K562 (cell line): Measurements from ENCODE around the gene FZD1. TPM values are rescaled to one million over a fixed set of nuclear protein-coding genes. Genes with fewer than 3 reads are reported as not detected.
A peak's percentile ranks its signal among the peaks of the same experiment; 100 is the strongest.

Experiments used
- ATF2 ChIP-seq: sonication (generic); formaldehyde crosslinking; IDR thresholded peaks from 2 replicates; pipeline ENCODE4 v1.8.1; 2022; ENCODE audit warnings: missing genetic modification reagents
- EP300 ChIP-seq: IDR thresholded peaks from 2 replicates; pipeline ENCODE4 v1.6.1; 2012; ENCODE audit warnings: low read length, improper control_type of control experiment
- FOXK2 ChIP-seq, 2 experiments: fragments of 450-650 bp; IDR thresholded peaks in 1 of 2; conservative IDR thresholded peaks in 1 of 2; 2 replicates each; pipeline ENCODE4 v1.6.1; 2016; ENCODE audit warnings: low read depth in 2 of 2, mild to moderate bottlenecking in 1 of 2
- GABPB2 ChIP-seq: fragments of 250-450 bp; sonication (Bioruptor Pico); conservative IDR thresholded peaks from 2 replicates; pipeline ENCODE4 v1.5.1; 2021; ENCODE audit warnings: mild to moderate bottlenecking
- GATAD2B ChIP-seq: fragments of 450-650 bp; IDR thresholded peaks from 2 replicates; pipeline ENCODE4 v1.6.1; 2017; ENCODE audit warnings: mild to moderate bottlenecking, borderline replicate concordance
- HDAC1 ChIP-seq, 2 experiments: fragments of 450-650 bp; IDR thresholded peaks; 2 replicates each; pipeline ENCODE4 v1.6.1; 2016 to 2017; ENCODE audit warnings: inconsistent platforms in 1 of 2, mild to moderate bottlenecking in 1 of 2, moderate library complexity in 1 of 2
- HNRNPLL ChIP-seq: fragments of 200-400 bp; formaldehyde crosslinking; IDR thresholded peaks from 2 replicates; pipeline ENCODE4 v1.6.1; 2017; ENCODE audit warnings: low read length, low read depth, mild to moderate bottlenecking; ENCODE audit not compliant: poor library complexity, severe bottlenecking
- MYNN ChIP-seq, 2 experiments: sonication (generic); formaldehyde crosslinking in 1 of 2; IDR thresholded peaks; 2 replicates each; pipeline versions ENCODE4 v1.5.0 to v1.6.1; 2016 to 2020; ENCODE audit warnings: antibody characterized with exemption in 1 of 2, missing genetic modification reagents in 1 of 2
- PCBP1 ChIP-seq: fragments of 200-400 bp; formaldehyde crosslinking; IDR thresholded peaks from 2 replicates; pipeline ENCODE4 v1.6.1; 2018; ENCODE audit warnings: mild to moderate bottlenecking, low read depth, low read length; ENCODE audit not compliant: poor library complexity, severe bottlenecking
- SMAD1 ChIP-seq: fragments of 150-350 bp; IDR thresholded peaks from 2 replicates; pipeline ENCODE4 v1.6.1; 2014; ENCODE audit warnings: low read length, low read depth; ENCODE audit not compliant: partially characterized antibody
- SMARCA5 ChIP-seq: fragments of 450-650 bp; IDR thresholded peaks from 2 replicates; pipeline ENCODE4 v1.6.1; 2016
- XRCC5 ChIP-seq: fragments of 200-400 bp; formaldehyde crosslinking; IDR thresholded peaks from 2 replicates; pipeline ENCODE4 v1.6.1; 2017; ENCODE audit warnings: low read depth, mild to moderate bottlenecking, low read length
- ZNF133 ChIP-seq: fragments of 250-450 bp; sonication (Bioruptor Pico); IDR thresholded peaks from 2 replicates; pipeline ENCODE4 v1.4.0; 2020; ENCODE audit warnings: mild to moderate bottlenecking
- ZNF23 ChIP-seq: fragments of 250-450 bp; sonication (Bioruptor Pico); IDR thresholded peaks from 2 replicates; pipeline ENCODE4 v1.4.0; 2020; ENCODE audit warnings: mild to moderate bottlenecking
- ZNF253 ChIP-seq: fragments of 250-450 bp; sonication (Bioruptor Pico); conservative IDR thresholded peaks from 2 replicates; pipeline ENCODE4 v1.6.1; 2021; ENCODE audit warnings: mild to moderate bottlenecking
- ZNF699 ChIP-seq: fragments of 250-450 bp; sonication (Bioruptor Pico); IDR thresholded peaks from 2 replicates; pipeline ENCODE4 v1.8.0; 2021; ENCODE audit warnings: mild to moderate bottlenecking, moderate library complexity; ENCODE audit not compliant: insufficient replicate concordance
- ZNF766 ChIP-seq: fragments of 200-800 bp; sonication (Bioruptor generic); conservative IDR thresholded peaks from 2 replicates; pipeline ENCODE4 v1.6.1; 2016; ENCODE audit warnings: missing genetic modification characterization, missing compliant biosample characterization
- polyA plus RNA-seq, 8 experiments: library from polyadenylated mRNA; depleted of rRNA in 4 of 8; stranded (reverse) in 5 of 8; unstranded in 3 of 8; fragments of >200 nt; fragmentation: Nextera tagmentation in 2 of 8; fragmentation: Illumina TruSeq in 1 of 8; extraction: Ambion mirVana in 2 of 8; extraction: Trizol in 1 of 8; gene quantifications; 2 replicates each; pipeline versions ENCODE4 v1.2.1 to v1.2.3, GENCODE V29; 2011 to 2014; ENCODE audit warnings: inconsistent platforms in 1 of 8, missing spikeins in 1 of 8
- total RNA-seq, 7 experiments: library from RNA; depleted of rRNA in 6 of 7; stranded (reverse); fragments of >200 nt in 6 of 7; fragmentation: Illumina TruSeq in 2 of 7; extraction: Trizol in 2 of 7; gene quantifications; 2 replicates each; pipeline versions ENCODE4 v1.2.1 to v1.2.3, GENCODE V29; 2011 to 2021; ENCODE audit warnings: low replicate concordance in 1 of 7
- TF ChIP-seq, protein P1 (sequence below): sonication (generic); formaldehyde crosslinking; IDR thresholded peaks from 2 replicates; pipeline ENCODE4 v1.8.0; 2022; ENCODE audit warnings: mild to moderate bottlenecking, missing genetic modification reagents
- TF ChIP-seq, protein P2 (sequence below): sonication (generic); formaldehyde crosslinking; IDR thresholded peaks from 2 replicates; pipeline ENCODE4 v1.8.1; 2023; ENCODE audit warnings: mild to moderate bottlenecking, missing genetic modification reagents

Gene FZD1
- total and polyA plus RNA-seq, 9 of the 15 experiments (the other 6 are each of a cell fraction or from before 2014, with no cell fraction given) = 0.25 to 5.1 (median 1.8) TPM

- TF ChIP-seq ZNF133 (CRISPR knock-in tag) = no peak
- TF ChIP-seq GATAD2B = peak; percentile 88
- no peak for TF ChIP-seq XRCC5
- peak; percentile 85 for TF ChIP-seq MYNN (IDR thresholded peaks at IDR 0.05)
- no peak for TF ChIP-seq MYNN (CRISPR knock-in tag; IDR thresholded peaks at IDR 0.05)
- TF ChIP-seq EP300 = peak; percentile 99
- TF ChIP-seq, protein P1, sequence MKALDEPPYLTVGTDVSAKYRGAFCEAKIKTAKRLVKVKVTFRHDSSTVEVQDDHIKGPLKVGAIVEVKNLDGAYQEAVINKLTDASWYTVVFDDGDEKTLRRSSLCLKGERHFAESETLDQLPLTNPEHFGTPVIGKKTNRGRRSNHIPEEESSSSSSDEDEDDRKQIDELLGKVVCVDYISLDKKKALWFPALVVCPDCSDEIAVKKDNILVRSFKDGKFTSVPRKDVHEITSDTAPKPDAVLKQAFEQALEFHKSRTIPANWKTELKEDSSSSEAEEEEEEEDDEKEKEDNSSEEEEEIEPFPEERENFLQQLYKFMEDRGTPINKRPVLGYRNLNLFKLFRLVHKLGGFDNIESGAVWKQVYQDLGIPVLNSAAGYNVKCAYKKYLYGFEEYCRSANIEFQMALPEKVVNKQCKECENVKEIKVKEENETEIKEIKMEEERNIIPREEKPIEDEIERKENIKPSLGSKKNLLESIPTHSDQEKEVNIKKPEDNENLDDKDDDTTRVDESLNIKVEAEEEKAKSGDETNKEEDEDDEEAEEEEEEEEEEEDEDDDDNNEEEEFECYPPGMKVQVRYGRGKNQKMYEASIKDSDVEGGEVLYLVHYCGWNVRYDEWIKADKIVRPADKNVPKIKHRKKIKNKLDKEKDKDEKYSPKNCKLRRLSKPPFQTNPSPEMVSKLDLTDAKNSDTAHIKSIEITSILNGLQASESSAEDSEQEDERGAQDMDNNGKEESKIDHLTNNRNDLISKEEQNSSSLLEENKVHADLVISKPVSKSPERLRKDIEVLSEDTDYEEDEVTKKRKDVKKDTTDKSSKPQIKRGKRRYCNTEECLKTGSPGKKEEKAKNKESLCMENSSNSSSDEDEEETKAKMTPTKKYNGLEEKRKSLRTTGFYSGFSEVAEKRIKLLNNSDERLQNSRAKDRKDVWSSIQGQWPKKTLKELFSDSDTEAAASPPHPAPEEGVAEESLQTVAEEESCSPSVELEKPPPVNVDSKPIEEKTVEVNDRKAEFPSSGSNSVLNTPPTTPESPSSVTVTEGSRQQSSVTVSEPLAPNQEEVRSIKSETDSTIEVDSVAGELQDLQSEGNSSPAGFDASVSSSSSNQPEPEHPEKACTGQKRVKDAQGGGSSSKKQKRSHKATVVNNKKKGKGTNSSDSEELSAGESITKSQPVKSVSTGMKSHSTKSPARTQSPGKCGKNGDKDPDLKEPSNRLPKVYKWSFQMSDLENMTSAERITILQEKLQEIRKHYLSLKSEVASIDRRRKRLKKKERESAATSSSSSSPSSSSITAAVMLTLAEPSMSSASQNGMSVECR (CRISPR knock-in tag) = no peak
- TF ChIP-seq, protein P2, sequence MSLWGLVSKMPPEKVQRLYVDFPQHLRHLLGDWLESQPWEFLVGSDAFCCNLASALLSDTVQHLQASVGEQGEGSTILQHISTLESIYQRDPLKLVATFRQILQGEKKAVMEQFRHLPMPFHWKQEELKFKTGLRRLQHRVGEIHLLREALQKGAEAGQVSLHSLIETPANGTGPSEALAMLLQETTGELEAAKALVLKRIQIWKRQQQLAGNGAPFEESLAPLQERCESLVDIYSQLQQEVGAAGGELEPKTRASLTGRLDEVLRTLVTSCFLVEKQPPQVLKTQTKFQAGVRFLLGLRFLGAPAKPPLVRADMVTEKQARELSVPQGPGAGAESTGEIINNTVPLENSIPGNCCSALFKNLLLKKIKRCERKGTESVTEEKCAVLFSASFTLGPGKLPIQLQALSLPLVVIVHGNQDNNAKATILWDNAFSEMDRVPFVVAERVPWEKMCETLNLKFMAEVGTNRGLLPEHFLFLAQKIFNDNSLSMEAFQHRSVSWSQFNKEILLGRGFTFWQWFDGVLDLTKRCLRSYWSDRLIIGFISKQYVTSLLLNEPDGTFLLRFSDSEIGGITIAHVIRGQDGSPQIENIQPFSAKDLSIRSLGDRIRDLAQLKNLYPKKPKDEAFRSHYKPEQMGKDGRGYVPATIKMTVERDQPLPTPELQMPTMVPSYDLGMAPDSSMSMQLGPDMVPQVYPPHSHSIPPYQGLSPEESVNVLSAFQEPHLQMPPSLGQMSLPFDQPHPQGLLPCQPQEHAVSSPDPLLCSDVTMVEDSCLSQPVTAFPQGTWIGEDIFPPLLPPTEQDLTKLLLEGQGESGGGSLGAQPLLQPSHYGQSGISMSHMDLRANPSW (CRISPR knock-in tag) = 0 out of 2 replicates have a peak, but pooled peaks have one; percentile 66
- no peak for TF ChIP-seq HNRNPLL
- TF ChIP-seq SMARCA5 = peak; percentile 79; the same call in 1 of the 2 replicates
- no peak for TF ChIP-seq ATF2 (CRISPR knock-in tag)
- TF ChIP-seq GABPB2 (CRISPR knock-in tag) = no peak
- peak; percentile 77 for TF ChIP-seq ZNF766 (CRISPR knock-in tag)
- no peak for TF ChIP-seq PCBP1
- peak; percentile 35 to 51; a peak in 3 of 4 replicates for TF ChIP-seq FOXK2 (conservative IDR thresholded peaks at IDR 0.05 in 1 of 2, IDR thresholded peaks at IDR 0.05 in 1 of 2; ENCODE audit: low read depth in 2 of 2)
- TF ChIP-seq ZNF699 = no peak
- no peak for TF ChIP-seq ZNF23 (CRISPR knock-in tag)
- peak; percentile 44 to 92; a peak in 3 of 4 replicates for TF ChIP-seq HDAC1 (IDR thresholded peaks at IDR 0.05)
- TF ChIP-seq ZNF253 (CRISPR knock-in tag) = 0 out of 2 replicates have a peak, but pooled peaks have one; percentile 41
- peak; percentile 70 for TF ChIP-seq SMAD1
These were observed 35.9 kb downstream of the FZD1 start (continued) for GRCh38 chr7:91299952-91300775.
